BE2C (cell line): ENCODE results near the gene C2orf68. TPM values are rescaled to one million over a fixed set of nuclear protein-coding genes. Genes with fewer than 3 reads are reported as not detected.
"Not testable (repeated sequence)": the region's sequence is repeated elsewhere in the genome, so short reads cannot be mapped to it uniquely, and the experiment has no call there.

Experiments
- DNase-seq: peaks from one replicate; pipeline ENCODE4 v3.0.0-alpha.2; 2020
- H3K27me3 ChIP-seq: fragments of 250-450 bp; sonication (Bioruptor Pico); 2 replicates; pipeline ENCODE4 v1.5.1; 2020; ENCODE audit warnings: mild to moderate bottlenecking
- H3K36me3 ChIP-seq: fragments of 250-450 bp; sonication (Bioruptor Pico); 2 replicates; pipeline ENCODE4 v1.5.1; 2020; ENCODE audit warnings: mild to moderate bottlenecking
- H3K4me1 ChIP-seq: fragments of 250-450 bp; sonication (Bioruptor Pico); 2 replicates; pipeline ENCODE4 v1.5.1; 2020
- H3K4me3 ChIP-seq: 2 replicates; pipeline ENCODE4 v1.5.1; 2011; ENCODE audit warnings: low read depth, low read length
- H3K9me3 ChIP-seq: fragments of 250-450 bp; sonication (Bioruptor Pico); 2 replicates; pipeline ENCODE4 v1.5.1; 2020
- CTCF ChIP-seq: IDR thresholded peaks from 2 replicates; pipeline ENCODE4 v1.5.1; 2012; ENCODE audit warnings: mild to moderate bottlenecking, low read depth, low read length
- polyA plus RNA-seq: library from polyadenylated mRNA; unstranded; fragments of >200 nt; gene quantifications from one replicate; pipeline ENCODE4 v1.2.1, GENCODE V29; 2012; ENCODE audit warnings: low read depth, missing spikeins; ENCODE audit not compliant: insufficient read length, insufficient read depth

Gene C2orf68
- polyA plus RNA-seq: 22.6 TPM

- H3K4me1 ChIP-seq: no peaks in the 10 kb centered on the region
- no peak for TF ChIP-seq CTCF
- H3K27me3 ChIP-seq: no peaks in the 10 kb centered on the region
- H3K4me3 ChIP-seq: peak within 1 kb of the TSS; percentile 68
- no peaks in the 10 kb centered on the region for H3K9me3 ChIP-seq
- no peaks in the 10 kb centered on the region for H3K36me3 ChIP-seq
- peak; percentile 84 for DNase-seq
Observed at GRCh38 chr2:85611705-85612587, at the start of gene C2orf68. Gene C2orf68, minus strand, starts transcription at chr2:85612066. Its CDS starts 82 bp downstream, at chr2:85611984.

GRCh38 chr2:85661139-85661858 is 49.4 kb upstream of the C2orf68 start:
- Histone ChIP-seq H3K9me3 (no peaks in the 10 kb centered on the region), H3K27me3 (no peaks in the 10 kb centered on the region), H3K36me3 (no peaks in the 10 kb centered on the region), H3K4me3 (no peak overlapping the region), H3K4me1 (no peaks in the 10 kb centered on the region)
- TF ChIP-seq CTCF: no peak
- DNase-seq: no peak

DNA sequence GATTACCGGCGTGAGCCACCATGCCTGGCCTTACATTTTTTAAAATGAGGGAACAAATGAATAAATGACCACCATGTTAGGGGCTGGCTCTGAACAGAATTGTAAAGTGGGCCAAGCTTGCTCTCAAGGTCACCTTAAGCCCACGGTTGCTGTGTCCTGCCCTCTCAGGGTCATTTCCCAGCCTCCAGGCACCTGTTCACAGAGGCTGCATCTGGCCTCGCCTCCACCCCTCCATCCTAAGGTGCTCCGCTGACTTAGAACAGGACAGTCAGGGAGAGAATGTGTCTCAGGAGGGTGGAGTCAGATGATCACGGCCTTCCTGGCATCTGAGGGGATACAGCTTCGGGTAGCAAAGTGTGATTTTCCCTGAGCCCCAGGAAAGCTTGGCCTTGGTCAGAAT is 48.9 kb upstream of the C2orf68 start:
- H3K36me3 ChIP-seq: no peaks in the 10 kb centered on the region
- no peaks in the 10 kb centered on the region for H3K27me3 ChIP-seq
- no peak for DNase-seq
- no peak for TF ChIP-seq CTCF
- no peaks in the 10 kb centered on the region for H3K4me1 ChIP-seq
- H3K9me3 ChIP-seq: no peaks in the 10 kb centered on the region
- H3K4me3 ChIP-seq: no peak overlapping the region

DNA sequence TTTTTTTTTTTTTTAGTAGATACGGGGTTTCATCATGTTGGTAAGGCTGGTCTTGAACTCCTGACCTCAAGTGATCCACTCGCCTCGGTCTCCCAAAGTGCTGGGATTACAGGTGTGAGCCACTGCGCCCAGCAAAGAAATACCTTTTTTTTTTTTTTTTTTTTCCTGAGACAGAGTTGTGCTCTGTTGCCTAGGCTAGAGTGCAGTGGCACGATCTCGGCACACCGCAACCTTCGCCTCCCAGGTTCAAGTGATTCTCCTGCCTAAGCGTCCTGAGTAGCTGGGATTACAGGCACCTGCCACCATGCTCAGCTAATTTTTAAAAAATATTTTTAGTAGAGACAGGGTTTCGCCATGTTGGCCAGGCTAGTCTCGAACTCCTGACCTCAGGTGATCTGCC is 48.4 kb upstream of the C2orf68 start:
- H3K4me3 ChIP-seq, H3K36me3 ChIP-seq, DNase-seq: not testable (repeated sequence)

GRCh38 chr2:85659324-85659981 is 47.6 kb upstream of the C2orf68 start:
- Histone ChIP-seq H3K9me3 (no peaks in the 10 kb centered on the region), H3K27me3 (no peaks in the 10 kb centered on the region), H3K4me3 (no peak overlapping the region), H3K4me1 (no peaks in the 10 kb centered on the region), H3K36me3 (no peaks in the 10 kb centered on the region)
- no peak for TF ChIP-seq CTCF
- no peak for DNase-seq

More for the DNA sequence above, 48.4 kb upstream of the C2orf68 start:
- H3K9me3 ChIP-seq, H3K27me3 ChIP-seq, H3K4me1 ChIP-seq: not testable (repeated sequence)

- not testable (repeated sequence) for H3K36me3 ChIP-seq, H3K9me3 ChIP-seq, H3K4me3 ChIP-seq, H3K4me1 ChIP-seq, H3K27me3 ChIP-seq, DNase-seq
Observed at GRCh38 chr2:85657399-85657798, 45.5 kb upstream of the C2orf68 start.
